NT2/D1 (cell line): ENCODE results near the gene GKAP1.
"Not testable (repeated sequence)": the region's sequence is repeated elsewhere in the genome, so short reads cannot be mapped to it uniquely, and the experiment has no call there.

Experiments
- SUZ12 ChIP-seq: IDR thresholded peaks from 2 replicates; pipeline ENCODE4 v1.6.1; 2011; ENCODE audit not compliant: insufficient read length, insufficient read depth; ENCODE audit errors: extremely low read depth
- YY1 ChIP-seq: IDR thresholded peaks from 2 replicates; pipeline ENCODE4 v1.6.1; 2011; ENCODE audit not compliant: insufficient read length, insufficient read depth
- ZNF274 ChIP-seq: IDR thresholded peaks from 2 replicates; pipeline ENCODE4 v1.6.1; 2011; ENCODE audit warnings: mild to moderate bottlenecking, low read depth, low read length

- not testable (repeated sequence) for TF ChIP-seq YY1, ZNF274, SUZ12
Observed at GRCh38 chr9:83728591-83729368, 88.8 kb downstream of the GKAP1 start.
